ENCODE data around the gene YEATS2. TPM values are rescaled to one million over a fixed set of nuclear protein-coding genes. Genes with fewer than 3 reads are reported as not detected.
A peak's percentile ranks its signal among the peaks of the same experiment; 100 is the strongest.
"Not testable (repeated sequence)": the region's sequence is repeated elsewhere in the genome, so short reads cannot be mapped to it uniquely, and the experiment has no call there.

YEATS2 gene
- total and polyA plus RNA-seq, 7 donors, result 1.8 to 8.9 (median 4.6) TPM

GRCh38 chr3:183775781-183776180, 78.2 kb downstream of the YEATS2 start:
- peaks cover 3 to 69% of the 10 kb centered on the region in 2 donors for H3K36me3 ChIP-seq (ENCODE audit: insufficient read depth in 1 of 2, low read depth in 1 of 2)
- no peak for TF ChIP-seq CTCF (IDR thresholded peaks at IDR 0.05)
- H3K27me3 ChIP-seq (ENCODE audit: insufficient read depth in 3 of 3, low read length in 2 of 3), result no peaks in the 10 kb centered on the region
- ATAC-seq (peak; percentile 91 to 99 (median 96)), DNase-seq (peak; percentile 38 to 85)
- intact Hi-C loops (cut with DNase I), result no loop called here
- WGBS, 3 donors, result 31 to 33% (median 33%) methylated on average over 4 to 5 of the region's 5 CpGs
- peak overlapping the region; percentile 76 for H3K27ac ChIP-seq
- H3K9me3 ChIP-seq, result no peaks in the 10 kb centered on the region
- H3K4me1 ChIP-seq, result peaks cover 11% of the 10 kb centered on the region
- no peak overlapping the region for H3K4me3 ChIP-seq

DNA sequence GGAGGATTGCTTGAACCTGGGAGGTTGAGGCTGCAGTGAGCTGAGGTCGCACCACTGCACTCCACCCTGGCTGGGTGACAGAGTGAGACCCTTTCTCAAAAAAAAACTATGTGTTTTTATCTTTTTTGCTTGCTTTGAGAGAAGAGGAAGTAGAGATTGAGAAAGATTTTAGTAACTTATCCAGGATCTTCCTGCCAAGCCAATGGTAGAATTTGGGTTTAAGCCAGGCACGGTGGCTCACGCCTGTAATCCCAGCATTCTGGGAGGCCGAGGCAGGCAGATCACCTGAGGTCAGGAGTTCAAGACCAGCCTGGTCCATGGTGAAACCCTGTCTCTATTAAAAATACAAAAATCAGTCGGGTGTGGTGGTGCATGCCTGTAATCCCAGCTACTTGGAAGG, 78.9 kb downstream of the YEATS2 start:
- 76 to 88% (median 86%) methylated on average over 5 of the region's 5 CpGs for WGBS, 3 donors
- H3K36me3 ChIP-seq (ENCODE audit: insufficient read depth in 1 of 2, low read depth in 1 of 2), result peaks cover 3 to 76% of the 10 kb centered on the region in 2 donors
- intact Hi-C loops (cut with DNase I); ATAC-seq; H3K27ac ChIP-seq; H3K9me3 ChIP-seq; DNase-seq; H3K4me3 ChIP-seq; H3K27me3 ChIP-seq (ENCODE audit: insufficient read depth in 3 of 3, low read length in 2 of 3): not testable (repeated sequence)
- peaks cover 11% of the 10 kb centered on the region for H3K4me1 ChIP-seq

- Histone ChIP-seq H3K27ac (no peak overlapping the region), H3K36me3 (ENCODE audit: insufficient read depth in 1 of 2, low read depth in 1 of 2) (peaks cover 3 to 77% of the 10 kb centered on the region in 2 donors), H3K27me3 (ENCODE audit: insufficient read depth in 3 of 3, low read length in 2 of 3) (no peaks in the 10 kb centered on the region), H3K9me3 (no peaks in the 10 kb centered on the region), H3K4me3 (no peak overlapping the region), H3K4me1 (peaks cover 11% of the 10 kb centered on the region)
- DNase-seq (no peak), ATAC-seq (no peak)
- TF ChIP-seq CTCF (IDR thresholded peaks at IDR 0.05), result no peak
- WGBS, 3 donors, result 91 to 96% (median 94%) methylated on average over 4 of the region's 4 CpGs
- intact Hi-C loops (cut with DNase I), result no loop called here
Measured at GRCh38 chr3:183777016-183777618, 79.5 kb downstream of the YEATS2 start.

- Histone ChIP-seq H3K9me3 (no peaks in the 10 kb centered on the region), H3K36me3 (ENCODE audit: insufficient read depth in 1 of 2, low read depth in 1 of 2) (peaks cover 0 to 65% of the 10 kb centered on the region in 2 donors), H3K4me3 (no peak overlapping the region), H3K4me1 (peaks cover 8% of the 10 kb centered on the region), H3K27me3 (ENCODE audit: insufficient read depth in 3 of 3, low read length in 2 of 3) (no peaks in the 10 kb centered on the region), H3K27ac (no peak overlapping the region)
- TF ChIP-seq CTCF (IDR thresholded peaks at IDR 0.05), result no peak
- ATAC-seq (no peak), DNase-seq (no peak)
- WGBS, 3 donors, result 92 to 97% (median 93%) methylated on average over 14 of the region's 14 CpGs
- intact Hi-C loops (cut with DNase I), result no loop called here
Measured at GRCh38 chr3:183779896-183780465, 82.4 kb downstream of the YEATS2 start.

DNA sequence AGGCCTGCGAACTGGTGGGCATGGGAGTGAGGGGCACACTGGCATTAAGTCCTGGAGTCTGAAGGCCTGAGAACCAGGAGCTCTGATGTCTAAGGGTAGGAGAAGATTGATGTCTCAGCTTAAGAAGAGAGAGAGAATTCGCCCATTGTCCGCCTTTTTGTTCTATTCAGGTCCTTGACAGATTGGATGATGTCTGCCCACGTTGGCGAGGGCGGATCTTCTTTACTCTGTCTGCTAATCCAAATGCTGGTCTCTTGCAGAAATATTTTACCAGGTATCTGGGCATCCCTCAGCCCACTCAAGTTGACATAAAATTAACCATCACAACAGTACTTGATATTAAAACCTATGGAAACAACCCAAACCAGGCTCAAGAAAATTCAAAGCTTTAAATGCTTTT, 83.6 kb downstream of the YEATS2 start:
- H3K4me3 ChIP-seq, result no peak overlapping the region
- no peak for TF ChIP-seq CTCF (IDR thresholded peaks at IDR 0.05)
- no peaks in the 10 kb centered on the region for H3K9me3 ChIP-seq
- no peak for DNase-seq
- H3K4me1 ChIP-seq, result peaks cover 2% of the 10 kb centered on the region
- H3K36me3 ChIP-seq (ENCODE audit: insufficient read depth in 1 of 2, low read depth in 1 of 2), result peaks cover 0 to 70% of the 10 kb centered on the region in 2 donors
- no peak for ATAC-seq
- WGBS, 3 donors, result 95 to 98% (median 97%) methylated on average over 6 of the region's 6 CpGs
- intact Hi-C loops (cut with DNase I), result no loop called here
- H3K27ac ChIP-seq, result no peak overlapping the region
- no peaks in the 10 kb centered on the region for H3K27me3 ChIP-seq (ENCODE audit: insufficient read depth in 3 of 3, low read length in 2 of 3)
